Measurements from ENCODE around the gene CSNK1A1L. TPM values are rescaled to one million over a fixed set of nuclear protein-coding genes. Genes with fewer than 3 reads are reported as not detected.

CSNK1A1L gene
- not detected for polyA plus RNA-seq

DNA sequence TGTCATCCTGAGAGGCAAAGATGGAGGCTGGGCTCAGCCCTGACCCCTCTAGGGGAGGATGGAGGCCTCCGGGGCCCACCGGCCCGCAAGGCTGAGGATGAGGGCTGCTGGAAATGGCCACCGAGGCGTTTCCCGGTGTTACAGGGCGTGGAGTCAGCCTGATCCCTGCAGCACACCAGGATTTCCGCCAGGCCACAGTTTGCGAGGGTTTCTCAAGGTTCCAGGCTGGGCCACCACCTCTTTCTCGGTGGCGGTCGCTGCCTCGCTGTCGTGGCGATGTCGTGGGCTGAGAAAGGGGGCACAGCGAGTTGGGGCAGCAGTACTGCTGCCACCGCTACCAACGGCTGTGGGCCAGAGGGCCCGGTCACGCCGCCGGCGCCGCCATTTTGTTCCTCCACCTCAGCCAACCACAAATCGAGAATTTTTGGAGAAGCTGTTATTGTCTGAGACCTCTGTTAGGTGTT, at the start of gene CSNK1A1L:
CSNK1A1L (minus strand) TSS at position 414 of the 464 bp plus-strand sequence; CDS start at position 6, 408 bp downstream.
- Histone ChIP-seq H3K36me3 (ENCODE audit: control insufficient read depth in 2 of 2, insufficient read depth in 2 of 2, low read length in 1 of 2) (no peaks in the 10 kb centered on the region), H3K27me3 (ENCODE audit: control insufficient read depth in 1 of 2, insufficient read depth in 2 of 2, low read length in 2 of 2) (no peaks in the 10 kb centered on the region), H3K4me1 (ENCODE audit: control insufficient read depth in 2 of 2, insufficient read depth in 2 of 2, low read length in 1 of 2) (no peaks in the 10 kb centered on the region), H3K9me3 (ENCODE audit: control insufficient read depth in 2 of 2, insufficient read depth in 1 of 2, low read depth in 1 of 2, low read length in 1 of 2) (no peaks in the 10 kb centered on the region), H3K4me3 (ENCODE audit: low read depth in 1 of 2, low read length in 2 of 2) (no peak within 1 kb of the TSS), H3K27ac (ENCODE audit: low read depth in 2 of 2, low read length in 1 of 2) (no peak within 1 kb of the TSS)
- WGBS, 2 donors, result 91 to 94% methylated on average over 26 of the region's 26 CpGs

DNA sequence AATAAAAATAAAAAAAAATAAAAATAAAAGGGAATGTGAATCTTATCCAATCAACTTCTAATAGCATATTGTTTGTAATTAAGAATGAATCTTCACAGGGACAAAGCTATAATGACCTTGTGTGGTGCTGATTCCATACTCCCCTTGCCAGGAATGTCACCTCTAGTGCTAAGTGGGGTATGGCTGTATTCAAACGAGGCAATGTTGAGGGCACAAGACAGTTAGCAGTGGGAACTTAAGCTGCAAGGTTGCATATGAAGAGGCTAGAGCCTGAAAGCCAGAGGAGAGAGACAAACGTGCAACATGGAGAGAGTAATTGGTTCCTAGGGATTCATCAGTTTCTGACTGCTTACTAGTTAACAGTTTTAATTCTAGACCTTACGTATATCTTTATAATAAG, 43.9 kb upstream of the CSNK1A1L start:
- Histone ChIP-seq H3K27ac (ENCODE audit: low read depth in 2 of 2, low read length in 1 of 2) (no peak overlapping the region), H3K4me3 (ENCODE audit: low read depth in 1 of 2, low read length in 2 of 2) (no peak overlapping the region), H3K4me1 (ENCODE audit: control insufficient read depth in 2 of 2, insufficient read depth in 2 of 2, low read length in 1 of 2) (no peaks in the 10 kb centered on the region), H3K36me3 (ENCODE audit: control insufficient read depth in 2 of 2, insufficient read depth in 2 of 2, low read length in 1 of 2) (no peaks in the 10 kb centered on the region), H3K27me3 (ENCODE audit: control insufficient read depth in 1 of 2, insufficient read depth in 2 of 2, low read length in 2 of 2) (no peaks in the 10 kb centered on the region), H3K9me3 (ENCODE audit: control insufficient read depth in 2 of 2, insufficient read depth in 1 of 2, low read depth in 1 of 2, low read length in 1 of 2) (no peaks in the 10 kb centered on the region)
- WGBS, 2 donors, result 45 to 56% methylated on average over 3 of the region's 3 CpGs

DNA sequence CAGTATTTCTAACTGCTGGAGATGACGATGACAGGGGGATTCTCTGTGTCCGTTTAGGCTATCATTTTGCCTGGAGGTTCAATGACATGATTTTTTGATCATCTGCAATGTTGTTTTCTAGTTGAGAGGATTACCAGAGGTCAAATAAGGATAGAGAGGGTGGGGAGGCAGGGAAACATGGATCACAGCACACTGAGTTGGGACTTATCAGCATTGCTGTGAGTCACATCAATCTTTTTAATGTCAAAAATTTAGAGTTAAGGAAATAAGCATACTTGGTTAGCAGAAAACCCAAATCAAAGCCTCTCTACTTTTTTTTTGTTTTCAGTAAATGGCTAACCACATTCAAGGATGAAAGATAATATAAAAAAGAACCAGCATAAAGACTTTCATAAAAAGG, 43.0 kb upstream of the CSNK1A1L start:
- H3K27me3 ChIP-seq (ENCODE audit: control insufficient read depth in 1 of 2, insufficient read depth in 2 of 2, low read length in 2 of 2), result no peaks in the 10 kb centered on the region
- H3K4me3 ChIP-seq (ENCODE audit: low read depth in 1 of 2, low read length in 2 of 2), result no peak overlapping the region
- 73 to 75% methylated on average over 2 of the region's 2 CpGs for WGBS, 2 donors
- H3K27ac ChIP-seq (ENCODE audit: low read depth in 2 of 2, low read length in 1 of 2), result no peak overlapping the region
- no peaks in the 10 kb centered on the region for H3K4me1 ChIP-seq (ENCODE audit: control insufficient read depth in 2 of 2, insufficient read depth in 2 of 2, low read length in 1 of 2)
- H3K36me3 ChIP-seq (ENCODE audit: control insufficient read depth in 2 of 2, insufficient read depth in 2 of 2, low read length in 1 of 2), result no peaks in the 10 kb centered on the region
- H3K9me3 ChIP-seq (ENCODE audit: control insufficient read depth in 2 of 2, insufficient read depth in 1 of 2, low read depth in 1 of 2, low read length in 1 of 2), result no peaks in the 10 kb centered on the region

DNA sequence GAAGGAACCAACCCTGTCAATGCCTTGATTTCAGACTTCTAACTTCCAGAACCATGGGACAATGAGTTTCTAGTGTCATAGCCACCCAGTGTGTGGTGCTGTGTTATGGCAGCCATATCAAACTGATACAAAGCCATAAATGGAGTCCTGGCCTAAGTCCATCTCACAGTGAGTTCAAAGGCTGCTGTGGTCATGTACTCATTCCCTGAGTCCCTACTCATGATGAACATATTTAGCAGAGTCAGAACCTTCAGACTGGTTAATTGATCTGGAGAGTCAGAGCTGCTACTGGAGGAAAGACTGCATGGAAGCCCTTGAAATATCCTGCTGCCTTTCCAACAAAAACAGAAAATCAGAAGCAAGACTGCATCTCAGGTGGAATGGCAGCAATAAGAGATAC, 39.2 kb upstream of the CSNK1A1L start:
- no peaks in the 10 kb centered on the region for H3K9me3 ChIP-seq (ENCODE audit: control insufficient read depth in 2 of 2, insufficient read depth in 1 of 2, low read depth in 1 of 2, low read length in 1 of 2)
- no peaks in the 10 kb centered on the region for H3K4me1 ChIP-seq (ENCODE audit: control insufficient read depth in 2 of 2, insufficient read depth in 2 of 2, low read length in 1 of 2)
- no peak overlapping the region for H3K27ac ChIP-seq (ENCODE audit: low read depth in 2 of 2, low read length in 1 of 2)
- no peak overlapping the region for H3K4me3 ChIP-seq (ENCODE audit: low read depth in 1 of 2, low read length in 2 of 2)
- H3K27me3 ChIP-seq (ENCODE audit: control insufficient read depth in 1 of 2, insufficient read depth in 2 of 2, low read length in 2 of 2), result no peaks in the 10 kb centered on the region
- no peaks in the 10 kb centered on the region for H3K36me3 ChIP-seq (ENCODE audit: control insufficient read depth in 2 of 2, insufficient read depth in 2 of 2, low read length in 1 of 2)

DNA sequence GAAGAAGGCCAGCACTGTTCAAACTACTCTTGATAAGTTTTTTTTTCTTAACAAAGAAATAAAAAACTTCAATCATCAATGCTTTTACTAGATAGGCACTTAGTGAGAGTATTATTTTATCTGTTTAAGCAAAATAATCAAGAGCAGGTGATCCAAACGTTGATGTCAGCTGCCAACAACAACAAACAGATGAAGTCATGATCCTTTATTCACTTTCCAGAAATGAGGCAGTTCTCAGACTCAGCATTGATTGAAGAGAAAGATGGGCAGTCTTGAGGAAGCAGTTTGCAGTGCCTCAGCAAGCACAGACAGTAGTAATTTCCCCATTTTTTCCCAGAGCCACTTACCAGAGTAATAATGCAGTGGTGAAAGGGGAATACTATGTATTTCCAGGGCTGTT, 38.4 kb upstream of the CSNK1A1L start:
- Histone ChIP-seq H3K27me3 (ENCODE audit: control insufficient read depth in 1 of 2, insufficient read depth in 2 of 2, low read length in 2 of 2) (no peaks in the 10 kb centered on the region), H3K4me1 (ENCODE audit: control insufficient read depth in 2 of 2, insufficient read depth in 2 of 2, low read length in 1 of 2) (no peaks in the 10 kb centered on the region), H3K36me3 (ENCODE audit: control insufficient read depth in 2 of 2, insufficient read depth in 2 of 2, low read length in 1 of 2) (no peaks in the 10 kb centered on the region), H3K27ac (ENCODE audit: low read depth in 2 of 2, low read length in 1 of 2) (no peak overlapping the region), H3K4me3 (ENCODE audit: low read depth in 1 of 2, low read length in 2 of 2) (no peak overlapping the region), H3K9me3 (ENCODE audit: control insufficient read depth in 2 of 2, insufficient read depth in 1 of 2, low read depth in 1 of 2, low read length in 1 of 2) (no peaks in the 10 kb centered on the region)
- WGBS, 2 donors, result 7 to 15% methylated on average over 1 of the region's 1 CpG

DNA sequence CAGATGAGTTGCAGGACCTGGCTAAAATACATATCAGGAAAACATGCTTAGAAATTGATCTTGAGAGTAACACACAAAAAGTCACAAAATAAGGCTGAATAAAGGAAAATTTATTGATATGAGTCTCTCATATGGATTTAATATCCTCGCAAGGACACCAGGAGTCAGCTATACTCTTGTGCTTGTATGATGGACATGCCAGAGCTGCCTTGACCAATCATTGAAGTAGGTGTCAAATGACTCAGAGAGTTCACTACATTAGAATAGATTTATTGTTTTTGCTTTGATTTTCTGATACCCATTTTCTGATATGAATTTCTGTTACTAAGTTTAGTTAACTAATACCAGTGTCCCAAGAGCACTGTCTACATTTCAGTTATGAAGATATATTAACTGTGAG, 37.4 kb upstream of the CSNK1A1L start:
- Histone ChIP-seq H3K4me1 (ENCODE audit: control insufficient read depth in 2 of 2, insufficient read depth in 2 of 2, low read length in 1 of 2) (no peaks in the 10 kb centered on the region), H3K9me3 (ENCODE audit: control insufficient read depth in 2 of 2, insufficient read depth in 1 of 2, low read depth in 1 of 2, low read length in 1 of 2) (no peaks in the 10 kb centered on the region), H3K4me3 (ENCODE audit: low read depth in 1 of 2, low read length in 2 of 2) (no peak overlapping the region), H3K36me3 (ENCODE audit: control insufficient read depth in 2 of 2, insufficient read depth in 2 of 2, low read length in 1 of 2) (no peaks in the 10 kb centered on the region), H3K27me3 (ENCODE audit: control insufficient read depth in 1 of 2, insufficient read depth in 2 of 2, low read length in 2 of 2) (no peaks in the 10 kb centered on the region), H3K27ac (ENCODE audit: low read depth in 2 of 2, low read length in 1 of 2) (no peak overlapping the region)
- 90 to 96% methylated on average over 1 of the region's 1 CpG for WGBS, 2 donors

DNA sequence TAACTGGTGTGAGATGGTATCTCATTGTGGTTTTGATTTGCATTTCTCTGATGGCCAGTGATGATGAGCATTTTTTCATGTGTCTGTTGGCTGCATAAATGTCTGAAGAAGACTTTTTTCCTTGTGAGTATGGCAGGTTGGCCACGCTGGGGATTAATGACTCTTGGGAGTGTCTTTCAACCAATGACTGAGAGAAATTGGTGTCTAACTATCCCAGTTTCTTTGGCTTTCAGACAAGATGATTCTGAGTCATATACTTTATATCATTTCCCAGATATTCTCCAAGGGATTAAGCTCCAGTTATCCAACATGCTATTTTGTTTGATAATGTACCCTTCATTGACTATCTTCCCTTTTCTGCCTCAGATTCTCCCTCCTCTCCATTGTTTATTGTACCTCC, 35.5 kb upstream of the CSNK1A1L start:
- 50 to 56% methylated on average over 1 of the region's 1 CpG for WGBS, 2 donors
- no peak overlapping the region for H3K27ac ChIP-seq (ENCODE audit: low read depth in 2 of 2, low read length in 1 of 2)
- no peaks in the 10 kb centered on the region for H3K9me3 ChIP-seq (ENCODE audit: control insufficient read depth in 2 of 2, insufficient read depth in 1 of 2, low read depth in 1 of 2, low read length in 1 of 2)
- H3K27me3 ChIP-seq (ENCODE audit: control insufficient read depth in 1 of 2, insufficient read depth in 2 of 2, low read length in 2 of 2), result no peaks in the 10 kb centered on the region
- no peaks in the 10 kb centered on the region for H3K36me3 ChIP-seq (ENCODE audit: control insufficient read depth in 2 of 2, insufficient read depth in 2 of 2, low read length in 1 of 2)
- H3K4me3 ChIP-seq (ENCODE audit: low read depth in 1 of 2, low read length in 2 of 2), result no peak overlapping the region
- H3K4me1 ChIP-seq (ENCODE audit: control insufficient read depth in 2 of 2, insufficient read depth in 2 of 2, low read length in 1 of 2), result no peaks in the 10 kb centered on the region

DNA sequence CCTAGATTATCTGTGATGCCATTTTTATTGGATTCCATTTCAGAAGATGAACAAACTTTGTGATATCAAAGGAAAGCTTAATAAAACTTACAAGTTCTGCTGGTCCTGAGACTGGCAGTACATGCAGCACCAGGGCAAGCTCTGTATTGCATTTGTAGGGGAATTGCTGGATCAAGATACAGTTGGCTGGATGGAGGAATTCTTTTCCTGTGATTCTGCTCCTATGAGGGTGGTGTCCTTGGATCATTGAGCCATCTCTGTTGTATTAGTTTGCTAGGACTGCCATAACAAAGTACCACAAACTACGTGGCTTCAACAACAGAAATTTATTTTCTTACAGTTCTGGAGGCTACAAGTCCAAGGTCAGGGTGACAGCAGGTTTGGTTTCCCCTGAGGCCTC, 33.9 kb upstream of the CSNK1A1L start:
- Histone ChIP-seq H3K4me1 (ENCODE audit: control insufficient read depth in 2 of 2, insufficient read depth in 2 of 2, low read length in 1 of 2) (no peaks in the 10 kb centered on the region), H3K27me3 (ENCODE audit: control insufficient read depth in 1 of 2, insufficient read depth in 2 of 2, low read length in 2 of 2) (no peaks in the 10 kb centered on the region), H3K9me3 (ENCODE audit: control insufficient read depth in 2 of 2, insufficient read depth in 1 of 2, low read depth in 1 of 2, low read length in 1 of 2) (no peaks in the 10 kb centered on the region), H3K36me3 (ENCODE audit: control insufficient read depth in 2 of 2, insufficient read depth in 2 of 2, low read length in 1 of 2) (no peaks in the 10 kb centered on the region), H3K27ac (ENCODE audit: low read depth in 2 of 2, low read length in 1 of 2) (no peak overlapping the region), H3K4me3 (ENCODE audit: low read depth in 1 of 2, low read length in 2 of 2) (no peak overlapping the region)
- 61 to 71% methylated on average over 1 of the region's 1 CpG for WGBS, 2 donors

DNA sequence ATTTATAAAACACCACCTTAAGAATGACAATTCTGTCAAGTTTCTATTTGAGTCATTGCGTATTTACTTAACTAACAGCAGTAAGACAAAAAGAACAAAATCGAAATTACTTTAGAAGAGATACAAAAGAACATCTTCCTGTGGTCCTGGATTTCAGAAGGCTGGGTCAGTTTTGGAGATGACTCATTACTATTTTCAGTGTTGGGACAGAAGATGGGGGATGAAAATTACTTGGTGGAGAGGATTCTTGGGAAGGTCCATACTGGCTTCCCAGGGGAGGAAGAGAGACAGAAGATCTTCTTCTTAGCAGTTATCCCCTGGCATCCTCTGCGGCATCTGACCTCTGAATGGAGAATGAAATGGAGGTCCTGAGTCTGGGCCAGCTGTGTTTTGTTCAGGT, 33.5 kb upstream of the CSNK1A1L start:
- Histone ChIP-seq H3K4me1 (ENCODE audit: control insufficient read depth in 2 of 2, insufficient read depth in 2 of 2, low read length in 1 of 2) (no peaks in the 10 kb centered on the region), H3K4me3 (ENCODE audit: low read depth in 1 of 2, low read length in 2 of 2) (no peak overlapping the region), H3K36me3 (ENCODE audit: control insufficient read depth in 2 of 2, insufficient read depth in 2 of 2, low read length in 1 of 2) (no peaks in the 10 kb centered on the region), H3K9me3 (ENCODE audit: control insufficient read depth in 2 of 2, insufficient read depth in 1 of 2, low read depth in 1 of 2, low read length in 1 of 2) (no peaks in the 10 kb centered on the region), H3K27me3 (ENCODE audit: control insufficient read depth in 1 of 2, insufficient read depth in 2 of 2, low read length in 2 of 2) (no peaks in the 10 kb centered on the region), H3K27ac (ENCODE audit: low read depth in 2 of 2, low read length in 1 of 2) (no peak overlapping the region)
- WGBS, 2 donors, result 86 to 90% methylated on average over 3 of the region's 3 CpGs

DNA sequence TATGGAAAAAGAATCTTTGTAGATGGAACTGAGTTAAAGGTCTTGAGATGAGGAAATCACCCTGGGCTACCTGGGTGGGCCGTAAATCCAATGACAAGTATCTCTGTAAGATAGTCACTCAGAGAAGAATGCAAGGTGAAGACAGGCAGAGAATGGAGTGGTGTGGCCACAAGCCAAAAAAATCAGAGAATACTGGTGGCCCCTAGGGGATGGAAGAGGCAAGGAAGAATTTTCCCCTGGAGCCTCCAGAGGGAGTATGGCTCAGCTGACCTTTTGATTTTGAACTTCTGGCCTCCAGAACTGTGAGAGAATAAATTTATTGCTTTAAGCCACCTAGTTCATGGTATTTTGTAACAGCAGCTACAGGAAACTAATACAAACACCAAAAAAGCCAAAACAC, 32.7 kb upstream of the CSNK1A1L start:
- no peaks in the 10 kb centered on the region for H3K36me3 ChIP-seq (ENCODE audit: control insufficient read depth in 2 of 2, insufficient read depth in 2 of 2, low read length in 1 of 2)
- 93 to 96% methylated on average over 1 of the region's 1 CpG for WGBS, 2 donors

More for the DNA sequence above, 32.7 kb upstream of the CSNK1A1L start:
- Histone ChIP-seq H3K27ac (ENCODE audit: low read depth in 2 of 2, low read length in 1 of 2) (no peak overlapping the region), H3K27me3 (ENCODE audit: control insufficient read depth in 1 of 2, insufficient read depth in 2 of 2, low read length in 2 of 2) (no peaks in the 10 kb centered on the region), H3K4me1 (ENCODE audit: control insufficient read depth in 2 of 2, insufficient read depth in 2 of 2, low read length in 1 of 2) (no peaks in the 10 kb centered on the region), H3K4me3 (ENCODE audit: low read depth in 1 of 2, low read length in 2 of 2) (no peak overlapping the region), H3K9me3 (ENCODE audit: control insufficient read depth in 2 of 2, insufficient read depth in 1 of 2, low read depth in 1 of 2, low read length in 1 of 2) (no peaks in the 10 kb centered on the region)

Data from esophagus (tissue), 2 donors.